CD14-positive monocyte (primary cell): ENCODE results near the gene PADI2. TPM values are rescaled to one million over a fixed set of nuclear protein-coding genes. Genes with fewer than 3 reads are reported as not detected.
A peak's percentile ranks its signal among the peaks of the same experiment; 100 is the strongest.

Experiments
- DNase-seq, 3 donors: peaks; one replicate each; pipeline ENCODE4 v3.0.0-alpha.2; 2011 to 2022
- H2AFZ ChIP-seq: 2 replicates; pipeline ENCODE4 v1.6.0; 2012; ENCODE audit warnings: mild to moderate bottlenecking, low read depth, low read length, inconsistent platforms; ENCODE audit not compliant: insufficient read depth, poor library complexity, severe bottlenecking
- H3K27ac ChIP-seq, 2 donors: 1 replicate in 1 of 2; 2 replicates in 1 of 2; pipeline ENCODE4 v1.5.1; 2012 to 2013; ENCODE audit warnings: low read length in 2 of 2, control low read depth in 1 of 2, inconsistent platforms in 1 of 2, low read depth in 1 of 2, mild to moderate bottlenecking in 1 of 2
- H3K27me3 ChIP-seq, 2 donors: one replicate each; pipeline versions ENCODE4 v1.6.0 to v1.6.1; 2011 to 2013; ENCODE audit warnings: low read length in 2 of 2; ENCODE audit not compliant: control insufficient read depth in 2 of 2, insufficient read depth in 2 of 2
- H3K36me3 ChIP-seq, 2 donors: replicated peaks in 1 of 2; 1 replicate in 1 of 2; 2 replicates in 1 of 2; pipeline versions ENCODE4 v1.5.1 to v1.6.1; 2012 to 2013; ENCODE audit warnings: low read length in 2 of 2, control low read depth in 1 of 2, inconsistent platforms in 1 of 2, mild to moderate bottlenecking in 1 of 2; ENCODE audit not compliant: insufficient read depth in 2 of 2, control insufficient read depth in 1 of 2
- H3K4me1 ChIP-seq, 2 donors: 1 replicate in 1 of 2; 2 replicates in 1 of 2; pipeline versions ENCODE4 v1.5.1 to v1.6.1; 2012 to 2013; ENCODE audit warnings: low read length in 2 of 2, control low read depth in 1 of 2, inconsistent platforms in 1 of 2, mild to moderate bottlenecking in 1 of 2, moderate library complexity in 1 of 2; ENCODE audit not compliant: insufficient read depth in 2 of 2, control insufficient read depth in 1 of 2
- H3K4me2 ChIP-seq: replicated peaks from 2 replicates; pipeline ENCODE3; 2012; ENCODE audit warnings: low read length, moderate library complexity, mild to moderate bottlenecking; ENCODE audit not compliant: poor library complexity, severe bottlenecking; ENCODE audit errors: extremely low read depth
- H3K4me3 ChIP-seq, 3 experiments: fragments of 200-600 bp in 1 of 3; sonication (generic) in 1 of 3; replicated peaks in 1 of 3; 1 replicate in 2 of 3; 2 replicates in 1 of 3; pipeline ENCODE4 v1.5.1; 2011 to 2013; ENCODE audit warnings: low read length in 3 of 3, mild to moderate bottlenecking in 3 of 3, control low read depth in 2 of 3, low read depth in 2 of 3, inconsistent platforms in 1 of 3, moderate library complexity in 1 of 3
- H3K79me2 ChIP-seq: 2 replicates; pipeline ENCODE4 v1.6.0; 2012; ENCODE audit warnings: mild to moderate bottlenecking, control low read depth, inconsistent platforms, low read length, moderate library complexity; ENCODE audit not compliant: insufficient read depth
- H3K9ac ChIP-seq: 2 replicates; pipeline ENCODE4 v1.6.0; 2017; ENCODE audit warnings: low read length, mild to moderate bottlenecking; ENCODE audit not compliant: insufficient read depth, poor library complexity, severe bottlenecking
- H3K9me3 ChIP-seq, 2 donors: replicated peaks in 1 of 2; 1 replicate in 1 of 2; 2 replicates in 1 of 2; pipeline versions ENCODE4 v1.5.1 to v1.6.1; 2012 to 2013; ENCODE audit warnings: low read length in 2 of 2, control low read depth in 1 of 2; ENCODE audit not compliant: control insufficient read depth in 1 of 2, insufficient read depth in 1 of 2
- H4K20me1 ChIP-seq: 2 replicates; pipeline ENCODE4 v1.6.0; 2012; ENCODE audit warnings: mild to moderate bottlenecking, low read length, control low read depth, moderate library complexity; ENCODE audit not compliant: insufficient read depth
- H3K27ac Mint-ChIP-seq, 7 donors: one replicate each; pipeline ENCODE4 v1.8.0; 2020; ENCODE audit warnings: mild to moderate bottlenecking in 7 of 7, mixed read lengths in 7 of 7, moderate library complexity in 6 of 7, inconsistent platforms in 2 of 7
- H3K27me3 Mint-ChIP-seq, 3 donors: one replicate each; pipeline ENCODE4 v1.8.0; 2021 to 2022; ENCODE audit warnings: low read depth in 3 of 3, mild to moderate bottlenecking in 3 of 3, mixed read lengths in 3 of 3, moderate library complexity in 3 of 3, inconsistent platforms in 1 of 3
- H3K36me3 Mint-ChIP-seq, 2 donors: one replicate each; pipeline ENCODE4 v1.8.0; 2020; ENCODE audit warnings: mixed read lengths in 2 of 2, inconsistent platforms in 1 of 2, mild to moderate bottlenecking in 1 of 2
- H3K4me1 Mint-ChIP-seq: one replicate; pipeline ENCODE4 v1.8.0; 2020; ENCODE audit warnings: mild to moderate bottlenecking, mixed read lengths
- H3K4me3 Mint-ChIP-seq, 2 donors: one replicate each; pipeline ENCODE4 v1.8.0; 2020; ENCODE audit warnings: mild to moderate bottlenecking in 2 of 2, mixed read lengths in 2 of 2, moderate library complexity in 1 of 2
- H3K9me3 Mint-ChIP-seq, 7 donors: one replicate each; pipeline ENCODE4 v1.8.0; 2020 to 2022; ENCODE audit warnings: mixed read lengths in 7 of 7, mild to moderate bottlenecking in 6 of 7, moderate library complexity in 6 of 7, inconsistent platforms in 2 of 7
- WGBS: methylation state at CpG from one replicate; pipeline ENCODE4 v1.1.5; 2013; ENCODE audit warnings: missing lambda C conversion rate; ENCODE audit not compliant: insufficient coverage; 5-methylcytosine and 5-hydroxymethylcytosine counted together
- intact Hi-C, 2 donors: fragments of 100-400 bp; cut with micrococcal nuclease; formaldehyde crosslinking; loops; one replicate each; pipeline versions ENCODE4 v1.15.0 to v1.15.1; 2023
- polyA plus RNA-seq, 3 donors: library from polyadenylated mRNA; depleted of rRNA in 1 of 3; unstranded in 2 of 3; stranded (reverse) in 1 of 3; fragments of 300-500 nt in 2 of 3; fragments of >200 nt in 1 of 3; fragmentation: Illumina TruSeq in 2 of 3; gene quantifications; 1 replicate in 2 of 3; 2 replicates in 1 of 3; pipeline ENCODE4 v1.2.3, GENCODE V29; 2012 to 2021
- TF ChIP-seq, protein P1 (sequence below): fragments of 200-600 bp; IDR thresholded peaks from one replicate; pipeline ENCODE4 v1.8.0; 2022; ENCODE audit warnings: antibody characterized with exemption, mild to moderate bottlenecking

Gene PADI2
- polyA plus RNA-seq, 3 donors: 18.6 to 61.7 (median 32.6) TPM

DNA sequence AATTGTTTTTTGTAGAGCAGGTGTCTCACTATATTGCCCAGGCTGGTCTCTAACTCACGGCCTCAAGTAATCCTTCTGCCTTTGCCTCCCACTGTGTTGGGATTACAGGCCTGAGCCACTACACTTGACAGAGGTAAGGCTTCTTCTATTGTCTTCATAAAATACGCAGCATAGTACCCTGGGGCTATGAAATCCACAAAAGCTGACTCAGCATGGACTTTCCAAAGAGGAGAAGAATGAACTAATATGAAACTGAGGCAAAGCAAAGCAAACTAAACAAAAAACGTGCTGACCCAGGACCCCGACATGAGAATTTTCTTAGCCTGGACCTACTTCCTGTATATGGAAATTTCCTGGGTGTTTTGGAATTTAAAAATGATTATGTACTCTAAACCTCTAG lies 89.0 kb downstream of the PADI2 start:
- Mint-ChIP-seq H3K4me1 (peaks cover 20% of the 10 kb centered on the region), H3K9me3 (peaks cover 0 to 2% (median 0%) of the 10 kb centered on the region in 7 donors)
- 100% methylated on average over 1 of the region's 4 CpGs for WGBS

DNA sequence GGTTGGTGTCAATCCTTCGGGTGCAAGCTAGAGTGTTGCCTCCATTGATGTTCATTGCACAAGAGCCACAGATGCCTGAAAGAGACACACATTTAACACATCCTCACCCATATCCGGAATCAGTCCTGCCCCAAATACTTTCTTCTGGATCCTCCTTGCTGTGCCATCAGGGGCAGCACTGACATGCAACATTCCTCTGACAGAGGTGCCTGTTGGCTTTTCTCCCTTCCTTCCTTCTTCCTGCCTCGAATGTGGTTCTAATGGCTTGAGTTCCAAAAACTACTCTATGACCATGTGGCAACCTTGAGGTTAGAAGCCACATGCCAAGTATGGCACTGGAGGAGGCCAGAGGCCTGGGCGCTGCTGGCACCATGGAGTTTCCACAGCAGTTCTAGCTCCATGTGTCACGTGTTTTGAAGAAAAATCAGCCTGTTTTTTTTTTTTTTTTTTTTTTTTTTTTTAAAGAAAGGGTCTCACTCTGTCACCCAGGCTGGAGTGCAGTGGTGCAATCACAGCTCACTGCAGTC lies 90.5 kb downstream of the PADI2 start:
- H3K4me1 Mint-ChIP-seq: peaks cover 27% of the 10 kb centered on the region
- Histone ChIP-seq H3K36me3 (peaks cover 95 to 100% of the 10 kb centered on the region in 2 donors), H3K27me3 (no peaks in the 10 kb centered on the region), H3K9ac (no peak overlapping the region), H3K4me2 (no peak overlapping the region), H4K20me1 (peaks cover 64% of the 10 kb centered on the region), H3K27ac (peak overlapping the region; percentile 3 to 38), H3K9me3 (no peaks in the 10 kb centered on the region), H3K79me2 (peaks cover 10% of the 10 kb centered on the region), H3K4me3 (no peak overlapping the region), H3K4me1 (peaks cover 16 to 20% of the 10 kb centered on the region in 2 donors), H2AFZ (no peak overlapping the region)
- intact Hi-C loops: no loop called here
- H3K4me3 Mint-ChIP-seq: no peak overlapping the region
- H3K27ac Mint-ChIP-seq: peak overlapping the region in 3 of 7 donors; percentile 12 to 18 (median 16)
- peaks cover 78 to 97% of the 10 kb centered on the region in 2 donors for H3K36me3 Mint-ChIP-seq
- H3K27me3 Mint-ChIP-seq: no peaks in the 10 kb centered on the region
- TF ChIP-seq, protein P1, sequence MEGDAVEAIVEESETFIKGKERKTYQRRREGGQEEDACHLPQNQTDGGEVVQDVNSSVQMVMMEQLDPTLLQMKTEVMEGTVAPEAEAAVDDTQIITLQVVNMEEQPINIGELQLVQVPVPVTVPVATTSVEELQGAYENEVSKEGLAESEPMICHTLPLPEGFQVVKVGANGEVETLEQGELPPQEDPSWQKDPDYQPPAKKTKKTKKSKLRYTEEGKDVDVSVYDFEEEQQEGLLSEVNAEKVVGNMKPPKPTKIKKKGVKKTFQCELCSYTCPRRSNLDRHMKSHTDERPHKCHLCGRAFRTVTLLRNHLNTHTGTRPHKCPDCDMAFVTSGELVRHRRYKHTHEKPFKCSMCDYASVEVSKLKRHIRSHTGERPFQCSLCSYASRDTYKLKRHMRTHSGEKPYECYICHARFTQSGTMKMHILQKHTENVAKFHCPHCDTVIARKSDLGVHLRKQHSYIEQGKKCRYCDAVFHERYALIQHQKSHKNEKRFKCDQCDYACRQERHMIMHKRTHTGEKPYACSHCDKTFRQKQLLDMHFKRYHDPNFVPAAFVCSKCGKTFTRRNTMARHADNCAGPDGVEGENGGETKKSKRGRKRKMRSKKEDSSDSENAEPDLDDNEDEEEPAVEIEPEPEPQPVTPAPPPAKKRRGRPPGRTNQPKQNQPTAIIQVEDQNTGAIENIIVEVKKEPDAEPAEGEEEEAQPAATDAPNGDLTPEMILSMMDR: no peak
- WGBS: 85% methylated on average over 4 of the region's 5 CpGs
- H3K9me3 Mint-ChIP-seq: peaks cover 0 to 2% (median 0%) of the 10 kb centered on the region in 7 donors
- DNase-seq: no peak

More for the DNA sequence above, 89.0 kb downstream of the PADI2 start:
- Histone ChIP-seq H3K27ac (no peak overlapping the region), H3K9ac (no peak overlapping the region), H3K79me2 (peaks cover 19% of the 10 kb centered on the region), H3K9me3 (no peaks in the 10 kb centered on the region), H3K4me2 (no peak overlapping the region), H4K20me1 (peaks cover 67% of the 10 kb centered on the region), H3K27me3 (no peaks in the 10 kb centered on the region), H2AFZ (no peak overlapping the region), H3K4me3 (no peak overlapping the region), H3K36me3 (peaks cover 92 to 100% of the 10 kb centered on the region in 2 donors), H3K4me1 (peaks cover 13 to 14% of the 10 kb centered on the region in 2 donors)
- TF ChIP-seq, protein P1: no peak
- no peak for DNase-seq
- Mint-ChIP-seq H3K27ac (peak overlapping the region in 1 of 7 donors; percentile 37), H3K4me3 (no peak overlapping the region), H3K36me3 (peaks cover 74 to 94% of the 10 kb centered on the region in 2 donors), H3K27me3 (no peaks in the 10 kb centered on the region)
- intact Hi-C loops: no loop called here
